NB4 (cell line): Measurements from ENCODE around the gene TMEM19.

ENCODE experiments used
- DNase-seq: peaks from one replicate; pipeline ENCODE4 v3.0.0; 2010; ENCODE audit warnings: low read depth
- H3K4me3 ChIP-seq: one replicate; pipeline ENCODE4 v1.5.1; 2011; ENCODE audit warnings: mild to moderate bottlenecking, low read depth, low read length, moderate library complexity
- MYC ChIP-seq: IDR thresholded peaks from 2 replicates; pipeline ENCODE4 v1.6.1; 2011; ENCODE audit warnings: low read depth, low read length
- POLR2A ChIP-seq: IDR thresholded peaks from 2 replicates; pipeline ENCODE4 v1.6.1; 2011; ENCODE audit warnings: mild to moderate bottlenecking; ENCODE audit not compliant: insufficient read length; ENCODE audit errors: extremely low read depth
- TF ChIP-seq, protein P1 (sequence below): IDR thresholded peaks from one replicate; pipeline ENCODE4 v1.5.1; 2012; ENCODE audit warnings: low read depth, low read length
- TF ChIP-seq, protein P2 (sequence below): IDR thresholded peaks from 2 replicates; pipeline ENCODE4 v1.6.1; 2011; ENCODE audit warnings: low read depth, low read length

The TMEM19 gene

DNA sequence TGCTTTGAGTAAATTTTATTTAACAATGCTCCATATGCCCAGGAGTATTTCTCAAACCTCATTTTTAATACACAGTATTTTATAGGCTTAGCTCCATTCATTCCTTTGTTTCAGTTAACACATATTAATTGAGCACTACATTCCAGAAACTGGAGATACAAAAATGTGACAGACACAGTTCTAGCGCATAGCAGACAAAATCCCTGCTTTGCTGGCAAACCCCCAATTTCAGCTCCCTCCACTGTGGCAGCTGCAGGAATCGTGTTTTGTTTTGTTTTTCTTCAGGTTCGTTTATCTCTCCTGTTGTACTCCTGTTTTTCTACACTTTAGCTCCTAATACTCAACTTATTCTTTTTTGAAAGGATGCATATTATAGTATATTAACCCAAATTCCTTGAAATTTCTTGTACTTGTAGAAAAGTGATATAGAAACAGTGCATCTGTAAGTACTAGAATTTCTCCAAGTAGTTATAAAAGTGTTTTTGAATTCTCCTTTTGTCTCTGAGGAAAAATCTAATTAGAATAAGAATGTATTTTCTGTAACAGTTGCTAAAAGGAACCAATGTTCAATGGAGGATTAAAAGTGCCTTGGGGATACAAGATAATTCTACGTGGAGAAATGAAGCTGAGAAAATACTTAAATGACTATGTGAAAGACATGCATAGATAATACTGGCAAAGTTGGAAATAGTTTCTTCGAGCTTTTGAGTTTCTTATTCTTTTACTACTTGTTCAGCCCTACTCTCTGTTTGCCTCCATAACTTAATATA is 62.4 kb downstream of the TMEM19 start:
- no peak for DNase-seq
- TF ChIP-seq, protein P1, sequence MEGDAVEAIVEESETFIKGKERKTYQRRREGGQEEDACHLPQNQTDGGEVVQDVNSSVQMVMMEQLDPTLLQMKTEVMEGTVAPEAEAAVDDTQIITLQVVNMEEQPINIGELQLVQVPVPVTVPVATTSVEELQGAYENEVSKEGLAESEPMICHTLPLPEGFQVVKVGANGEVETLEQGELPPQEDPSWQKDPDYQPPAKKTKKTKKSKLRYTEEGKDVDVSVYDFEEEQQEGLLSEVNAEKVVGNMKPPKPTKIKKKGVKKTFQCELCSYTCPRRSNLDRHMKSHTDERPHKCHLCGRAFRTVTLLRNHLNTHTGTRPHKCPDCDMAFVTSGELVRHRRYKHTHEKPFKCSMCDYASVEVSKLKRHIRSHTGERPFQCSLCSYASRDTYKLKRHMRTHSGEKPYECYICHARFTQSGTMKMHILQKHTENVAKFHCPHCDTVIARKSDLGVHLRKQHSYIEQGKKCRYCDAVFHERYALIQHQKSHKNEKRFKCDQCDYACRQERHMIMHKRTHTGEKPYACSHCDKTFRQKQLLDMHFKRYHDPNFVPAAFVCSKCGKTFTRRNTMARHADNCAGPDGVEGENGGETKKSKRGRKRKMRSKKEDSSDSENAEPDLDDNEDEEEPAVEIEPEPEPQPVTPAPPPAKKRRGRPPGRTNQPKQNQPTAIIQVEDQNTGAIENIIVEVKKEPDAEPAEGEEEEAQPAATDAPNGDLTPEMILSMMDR, result no peak
- TF ChIP-seq, protein P2, sequence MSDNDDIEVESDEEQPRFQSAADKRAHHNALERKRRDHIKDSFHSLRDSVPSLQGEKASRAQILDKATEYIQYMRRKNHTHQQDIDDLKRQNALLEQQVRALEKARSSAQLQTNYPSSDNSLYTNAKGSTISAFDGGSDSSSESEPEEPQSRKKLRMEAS, result no peak
- TF ChIP-seq MYC, result no peak
- TF ChIP-seq POLR2A, result no peak
- no peak overlapping the region for H3K4me3 ChIP-seq

- H3K4me3 ChIP-seq, result no peak overlapping the region
- no peak for DNase-seq
- no peak for TF ChIP-seq MYC
- TF ChIP-seq, protein P1, result no peak
- TF ChIP-seq, protein P2, result no peak
- no peak for TF ChIP-seq POLR2A
These were observed 63.8 kb downstream of the TMEM19 start for GRCh38 chr12:71749666-71750065.

DNA sequence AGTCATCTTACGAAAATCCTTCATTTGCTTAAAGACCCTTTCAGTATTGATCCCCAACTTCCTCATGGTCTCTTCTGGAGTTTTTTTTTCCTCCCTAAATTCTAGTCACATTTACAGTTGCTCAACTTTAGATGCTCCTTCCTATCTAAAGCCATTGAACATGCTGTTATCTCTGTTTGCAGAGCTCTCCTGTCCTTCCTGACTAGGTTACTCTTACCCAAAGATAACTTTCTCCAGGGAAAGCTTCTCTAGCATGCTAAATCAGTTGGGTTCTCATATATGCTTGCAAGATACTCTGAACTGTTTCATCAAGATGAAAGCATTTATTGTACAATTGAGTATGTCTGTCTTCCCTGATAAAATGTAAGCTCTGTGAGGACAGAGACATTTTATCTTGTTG is 67.0 kb downstream of the TMEM19 start:
- DNase-seq, result no peak
- H3K4me3 ChIP-seq, result no peak overlapping the region
- TF ChIP-seq, protein P2, result no peak
- TF ChIP-seq POLR2A (no peak), MYC (no peak)
- TF ChIP-seq, protein P1, result no peak
